SK-N-SH treated with all-trans-retinoic acid at 6 μM for 48 hours (cell line): ENCODE results near the gene DENND5B.

ENCODE experiments used
- ATAC-seq: fragments of 200-7000 bp; cut with Tn5 transposase; 3 replicates; pipeline ENCODE4 v1.9.1; 2020; ENCODE audit warnings: mild to moderate bottlenecking, moderate library complexity
- ARNTL ChIP-seq: fragments of 450-650 bp; formaldehyde crosslinking; IDR thresholded peaks from 2 replicates; pipeline ENCODE4 v1.5.0; 2020; ENCODE audit warnings: low read depth, mild to moderate bottlenecking, moderate library complexity, borderline replicate concordance
- BACH2 ChIP-seq: fragments of 250-450 bp; sonication (Bioruptor Pico); IDR thresholded peaks from 2 replicates; pipeline ENCODE4 v1.9.0; 2021; ENCODE audit warnings: mild to moderate bottlenecking, borderline replicate concordance
- CSDC2 ChIP-seq: fragments of 250-450 bp; sonication (Bioruptor Pico); IDR thresholded peaks from 2 replicates; pipeline ENCODE4 v1.5.0; 2020; ENCODE audit warnings: mild to moderate bottlenecking, moderate library complexity
- ESRRG ChIP-seq: fragments of 250-450 bp; sonication (Bioruptor Pico); IDR thresholded peaks from 2 replicates; pipeline ENCODE4 v1.6.1; 2021; ENCODE audit warnings: mild to moderate bottlenecking
- GLIS3 ChIP-seq: fragments of 250-450 bp; sonication (Bioruptor Pico); IDR thresholded peaks from 2 replicates; pipeline ENCODE4 v1.5.0; 2020; ENCODE audit warnings: mild to moderate bottlenecking, moderate library complexity
- ISL1 ChIP-seq: fragments of 250-450 bp; sonication (Bioruptor Pico); IDR thresholded peaks from 2 replicates; pipeline ENCODE4 v2.1.2; 2022; ENCODE audit warnings: mild to moderate bottlenecking, moderate library complexity
- PPARA ChIP-seq: fragments of 250-450 bp; sonication (Bioruptor Pico); IDR thresholded peaks from 2 replicates; pipeline ENCODE4 v1.5.0; 2020; ENCODE audit warnings: mild to moderate bottlenecking, borderline replicate concordance
- RARB ChIP-seq: fragments of 250-450 bp; sonication (Bioruptor Pico); IDR thresholded peaks from 2 replicates; pipeline ENCODE4 v1.8.0; 2021; ENCODE audit warnings: mild to moderate bottlenecking, moderate library complexity
- SNAI2 ChIP-seq: fragments of 250-450 bp; sonication (Bioruptor Pico); IDR thresholded peaks from 2 replicates; pipeline ENCODE4 v1.5.0; 2020; ENCODE audit warnings: mild to moderate bottlenecking, moderate library complexity
- TCF4 ChIP-seq: fragments of 250-450 bp; sonication (Bioruptor Pico); IDR thresholded peaks from 2 replicates; pipeline ENCODE4 v1.8.0; 2021; ENCODE audit warnings: mild to moderate bottlenecking, moderate library complexity, borderline replicate concordance
- TOX ChIP-seq: fragments of 250-450 bp; sonication (Bioruptor Pico); IDR thresholded peaks from 2 replicates; pipeline ENCODE4 v1.8.0; 2021; ENCODE audit warnings: mild to moderate bottlenecking, moderate library complexity, borderline replicate concordance
- ZC3H10 ChIP-seq: fragments of 250-450 bp; sonication (Bioruptor Pico); IDR thresholded peaks from 2 replicates; pipeline ENCODE4 v1.5.1; 2021; ENCODE audit warnings: mild to moderate bottlenecking, moderate library complexity
- ZFP3 ChIP-seq: fragments of 250-450 bp; sonication (Bioruptor Pico); IDR thresholded peaks from 2 replicates; pipeline ENCODE4 v1.5.0; 2020; ENCODE audit warnings: mild to moderate bottlenecking, moderate library complexity
- ZFP30 ChIP-seq: fragments of 450-650 bp; formaldehyde crosslinking; IDR thresholded peaks from 2 replicates; pipeline ENCODE4 v1.5.0; 2022; ENCODE audit warnings: mild to moderate bottlenecking, moderate library complexity
- ZNF565 ChIP-seq: fragments of 450-650 bp; formaldehyde crosslinking; conservative IDR thresholded peaks from 2 replicates; pipeline ENCODE4 v1.5.0; 2020; ENCODE audit warnings: low read depth, mild to moderate bottlenecking, moderate library complexity
- ZNF70 ChIP-seq: fragments of 450-650 bp; formaldehyde crosslinking; IDR thresholded peaks from 2 replicates; pipeline ENCODE4 v1.5.0; 2020; ENCODE audit warnings: mild to moderate bottlenecking, moderate library complexity
- ZNF8 ChIP-seq: fragments of 450-650 bp; formaldehyde crosslinking; IDR thresholded peaks from 2 replicates; pipeline ENCODE4 v1.5.0; 2020; ENCODE audit warnings: mild to moderate bottlenecking, moderate library complexity
- TF ChIP-seq, protein P1 (sequence below): fragments of 250-450 bp; sonication (Bioruptor Pico); IDR thresholded peaks from 2 replicates; pipeline ENCODE4 v1.5.1; 2021; ENCODE audit warnings: mild to moderate bottlenecking, moderate library complexity
- TF ChIP-seq, protein P2 (sequence below): fragments of 250-450 bp; sonication (Bioruptor Pico); IDR thresholded peaks from 2 replicates; pipeline ENCODE4 v1.5.0; 2020; ENCODE audit warnings: mild to moderate bottlenecking, moderate library complexity
- TF ChIP-seq, protein P3 (sequence below): fragments of 250-450 bp; sonication (Bioruptor Pico); IDR thresholded peaks from 2 replicates; pipeline ENCODE4 v1.8.0; 2021; ENCODE audit warnings: low read depth, mild to moderate bottlenecking, moderate library complexity, borderline replicate concordance
- TF ChIP-seq, protein P4 (sequence below): fragments of 250-450 bp; sonication (Bioruptor Pico); IDR thresholded peaks from 2 replicates; pipeline ENCODE4 v1.8.0; 2020; ENCODE audit warnings: mild to moderate bottlenecking, moderate library complexity, borderline replicate concordance
- TF ChIP-seq, protein P5 (sequence below): fragments of 250-450 bp; sonication (Bioruptor Pico); IDR thresholded peaks from 2 replicates; pipeline ENCODE4 v1.5.1; 2020; ENCODE audit warnings: low read depth, mild to moderate bottlenecking, moderate library complexity

DENND5B gene

DNA sequence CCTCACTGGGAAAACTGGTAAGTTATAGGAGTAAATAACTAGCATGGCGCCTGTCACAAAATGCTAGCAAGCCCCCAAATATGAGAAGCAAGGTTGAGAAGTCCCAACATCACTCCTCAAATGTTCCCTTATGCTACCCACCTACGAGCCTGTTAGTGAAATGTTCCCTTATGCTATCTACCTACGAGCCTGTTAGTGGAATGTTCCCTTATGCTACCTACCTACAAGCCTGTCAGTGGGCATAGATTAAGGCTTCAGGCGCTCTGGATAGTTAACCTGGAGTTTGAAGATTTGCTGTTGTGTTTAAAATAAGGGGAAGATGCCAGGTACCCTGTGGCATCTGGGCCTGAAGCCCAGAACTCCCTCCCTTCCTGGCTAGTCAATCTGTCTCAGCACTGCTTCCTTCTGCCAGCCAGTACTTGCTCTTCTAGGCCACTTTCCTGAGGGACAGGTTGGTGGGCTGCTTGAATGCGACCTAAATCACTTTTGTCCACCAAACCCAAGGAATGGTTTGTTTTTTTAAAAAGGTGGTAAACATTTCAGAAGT lies 197.9 kb downstream of the DENND5B start:
- no peak for TF ChIP-seq ZNF70 (CRISPR knock-in tag)
- TF ChIP-seq, protein P1, sequence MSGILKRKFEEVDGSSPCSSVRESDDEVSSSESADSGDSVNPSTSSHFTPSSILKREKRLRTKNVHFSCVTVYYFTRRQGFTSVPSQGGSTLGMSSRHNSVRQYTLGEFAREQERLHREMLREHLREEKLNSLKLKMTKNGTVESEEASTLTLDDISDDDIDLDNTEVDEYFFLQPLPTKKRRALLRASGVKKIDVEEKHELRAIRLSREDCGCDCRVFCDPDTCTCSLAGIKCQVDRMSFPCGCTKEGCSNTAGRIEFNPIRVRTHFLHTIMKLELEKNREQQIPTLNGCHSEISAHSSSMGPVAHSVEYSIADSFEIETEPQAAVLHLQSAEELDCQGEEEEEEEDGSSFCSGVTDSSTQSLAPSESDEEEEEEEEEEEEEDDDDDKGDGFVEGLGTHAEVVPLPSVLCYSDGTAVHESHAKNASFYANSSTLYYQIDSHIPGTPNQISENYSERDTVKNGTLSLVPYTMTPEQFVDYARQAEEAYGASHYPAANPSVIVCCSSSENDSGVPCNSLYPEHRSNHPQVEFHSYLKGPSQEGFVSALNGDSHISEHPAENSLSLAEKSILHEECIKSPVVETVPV (CRISPR knock-in tag), result no peak
- no peak for ATAC-seq

DNA sequence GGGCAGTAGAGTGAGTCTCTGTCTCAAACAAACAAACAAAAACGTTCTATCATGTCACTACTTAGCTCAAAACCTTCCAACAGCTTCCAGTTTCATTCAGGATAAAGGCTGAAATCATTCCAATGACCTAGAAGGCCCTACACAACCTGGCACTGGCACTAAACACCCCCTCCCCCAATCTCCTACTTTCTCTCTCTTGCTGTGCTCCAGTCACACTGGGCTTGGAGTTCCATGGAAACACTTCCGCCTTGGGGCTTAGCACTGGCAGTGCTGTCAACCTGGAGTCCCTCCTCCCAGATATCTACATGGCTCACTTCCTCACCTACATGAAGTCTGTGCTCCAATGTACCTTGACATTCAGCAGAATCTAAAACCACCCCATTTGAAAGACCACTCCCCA lies 199.9 kb downstream of the DENND5B start:
- no peak for ATAC-seq
- TF ChIP-seq TOX (CRISPR knock-in tag), result no peak
- TF ChIP-seq ZNF8 (CRISPR knock-in tag), result no peak
- no peak for TF ChIP-seq ZNF565 (CRISPR knock-in tag)
- TF ChIP-seq, protein P2, sequence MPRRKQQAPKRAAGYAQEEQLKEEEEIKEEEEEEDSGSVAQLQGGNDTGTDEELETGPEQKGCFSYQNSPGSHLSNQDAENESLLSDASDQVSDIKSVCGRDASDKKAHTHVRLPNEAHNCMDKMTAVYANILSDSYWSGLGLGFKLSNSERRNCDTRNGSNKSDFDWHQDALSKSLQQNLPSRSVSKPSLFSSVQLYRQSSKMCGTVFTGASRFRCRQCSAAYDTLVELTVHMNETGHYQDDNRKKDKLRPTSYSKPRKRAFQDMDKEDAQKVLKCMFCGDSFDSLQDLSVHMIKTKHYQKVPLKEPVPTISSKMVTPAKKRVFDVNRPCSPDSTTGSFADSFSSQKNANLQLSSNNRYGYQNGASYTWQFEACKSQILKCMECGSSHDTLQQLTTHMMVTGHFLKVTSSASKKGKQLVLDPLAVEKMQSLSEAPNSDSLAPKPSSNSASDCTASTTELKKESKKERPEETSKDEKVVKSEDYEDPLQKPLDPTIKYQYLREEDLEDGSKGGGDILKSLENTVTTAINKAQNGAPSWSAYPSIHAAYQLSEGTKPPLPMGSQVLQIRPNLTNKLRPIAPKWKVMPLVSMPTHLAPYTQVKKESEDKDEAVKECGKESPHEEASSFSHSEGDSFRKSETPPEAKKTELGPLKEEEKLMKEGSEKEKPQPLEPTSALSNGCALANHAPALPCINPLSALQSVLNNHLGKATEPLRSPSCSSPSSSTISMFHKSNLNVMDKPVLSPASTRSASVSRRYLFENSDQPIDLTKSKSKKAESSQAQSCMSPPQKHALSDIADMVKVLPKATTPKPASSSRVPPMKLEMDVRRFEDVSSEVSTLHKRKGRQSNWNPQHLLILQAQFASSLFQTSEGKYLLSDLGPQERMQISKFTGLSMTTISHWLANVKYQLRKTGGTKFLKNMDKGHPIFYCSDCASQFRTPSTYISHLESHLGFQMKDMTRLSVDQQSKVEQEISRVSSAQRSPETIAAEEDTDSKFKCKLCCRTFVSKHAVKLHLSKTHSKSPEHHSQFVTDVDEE (CRISPR knock-in tag), result no peak
- TF ChIP-seq BACH2 (CRISPR knock-in tag), result no peak
- no peak for TF ChIP-seq ZNF70 (CRISPR knock-in tag)
- TF ChIP-seq RARB, result no peak
- TF ChIP-seq CSDC2 (CRISPR knock-in tag), result no peak
- no peak for TF ChIP-seq ZFP30 (CRISPR knock-in tag)
- TF ChIP-seq ARNTL, result no peak
- no peak for TF ChIP-seq GLIS3 (CRISPR knock-in tag)
- TF ChIP-seq SNAI2 (CRISPR knock-in tag), result no peak
- TF ChIP-seq, protein P3, sequence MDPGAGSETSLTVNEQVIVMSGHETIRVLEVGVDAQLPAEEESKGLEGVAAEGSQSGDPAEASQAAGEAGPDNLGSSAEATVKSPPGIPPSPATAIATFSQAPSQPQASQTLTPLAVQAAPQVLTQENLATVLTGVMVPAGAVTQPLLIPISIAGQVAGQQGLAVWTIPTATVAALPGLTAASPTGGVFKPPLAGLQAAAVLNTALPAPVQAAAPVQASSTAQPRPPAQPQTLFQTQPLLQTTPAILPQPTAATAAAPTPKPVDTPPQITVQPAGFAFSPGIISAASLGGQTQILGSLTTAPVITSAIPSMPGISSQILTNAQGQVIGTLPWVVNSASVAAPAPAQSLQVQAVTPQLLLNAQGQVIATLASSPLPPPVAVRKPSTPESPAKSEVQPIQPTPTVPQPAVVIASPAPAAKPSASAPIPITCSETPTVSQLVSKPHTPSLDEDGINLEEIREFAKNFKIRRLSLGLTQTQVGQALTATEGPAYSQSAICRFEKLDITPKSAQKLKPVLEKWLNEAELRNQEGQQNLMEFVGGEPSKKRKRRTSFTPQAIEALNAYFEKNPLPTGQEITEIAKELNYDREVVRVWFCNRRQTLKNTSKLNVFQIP (CRISPR knock-in tag), result no peak
- TF ChIP-seq, protein P1 (CRISPR knock-in tag), result no peak
- TF ChIP-seq, protein P4, sequence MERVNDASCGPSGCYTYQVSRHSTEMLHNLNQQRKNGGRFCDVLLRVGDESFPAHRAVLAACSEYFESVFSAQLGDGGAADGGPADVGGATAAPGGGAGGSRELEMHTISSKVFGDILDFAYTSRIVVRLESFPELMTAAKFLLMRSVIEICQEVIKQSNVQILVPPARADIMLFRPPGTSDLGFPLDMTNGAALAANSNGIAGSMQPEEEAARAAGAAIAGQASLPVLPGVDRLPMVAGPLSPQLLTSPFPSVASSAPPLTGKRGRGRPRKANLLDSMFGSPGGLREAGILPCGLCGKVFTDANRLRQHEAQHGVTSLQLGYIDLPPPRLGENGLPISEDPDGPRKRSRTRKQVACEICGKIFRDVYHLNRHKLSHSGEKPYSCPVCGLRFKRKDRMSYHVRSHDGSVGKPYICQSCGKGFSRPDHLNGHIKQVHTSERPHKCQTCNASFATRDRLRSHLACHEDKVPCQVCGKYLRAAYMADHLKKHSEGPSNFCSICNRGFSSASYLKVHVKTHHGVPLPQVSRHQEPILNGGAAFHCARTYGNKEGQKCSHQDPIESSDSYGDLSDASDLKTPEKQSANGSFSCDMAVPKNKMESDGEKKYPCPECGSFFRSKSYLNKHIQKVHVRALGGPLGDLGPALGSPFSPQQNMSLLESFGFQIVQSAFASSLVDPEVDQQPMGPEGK (CRISPR knock-in tag), result no peak
- TF ChIP-seq PPARA (CRISPR knock-in tag), result no peak
- TF ChIP-seq ZFP3 (CRISPR knock-in tag), result no peak
- TF ChIP-seq ISL1, result no peak
- TF ChIP-seq ZC3H10 (CRISPR knock-in tag), result no peak
- TF ChIP-seq ESRRG (CRISPR knock-in tag), result no peak
- TF ChIP-seq, all 23 proteins: peak for 0

DNA sequence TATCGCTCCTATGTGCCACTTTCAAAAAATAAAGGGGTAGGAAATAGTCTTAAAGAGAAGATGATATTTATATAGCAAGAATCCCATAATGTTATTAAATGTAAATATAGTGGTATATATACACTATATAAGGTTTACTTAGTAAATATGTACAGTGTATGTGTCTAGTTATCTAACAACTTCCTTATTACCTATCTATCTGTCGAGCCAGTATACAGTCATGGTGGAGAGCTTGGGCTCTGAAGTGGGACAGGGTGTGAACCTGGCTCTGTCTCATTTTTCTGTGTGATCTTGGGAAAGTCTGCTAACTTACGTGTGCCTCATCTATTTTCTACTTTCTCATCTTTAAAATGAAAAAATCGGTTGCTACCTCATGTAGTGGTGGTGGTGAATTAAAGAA lies 202.2 kb downstream of the DENND5B start:
- no peak for ATAC-seq

More for the DNA sequence above, 202.2 kb downstream of the DENND5B start:
- TF ChIP-seq, protein P5, sequence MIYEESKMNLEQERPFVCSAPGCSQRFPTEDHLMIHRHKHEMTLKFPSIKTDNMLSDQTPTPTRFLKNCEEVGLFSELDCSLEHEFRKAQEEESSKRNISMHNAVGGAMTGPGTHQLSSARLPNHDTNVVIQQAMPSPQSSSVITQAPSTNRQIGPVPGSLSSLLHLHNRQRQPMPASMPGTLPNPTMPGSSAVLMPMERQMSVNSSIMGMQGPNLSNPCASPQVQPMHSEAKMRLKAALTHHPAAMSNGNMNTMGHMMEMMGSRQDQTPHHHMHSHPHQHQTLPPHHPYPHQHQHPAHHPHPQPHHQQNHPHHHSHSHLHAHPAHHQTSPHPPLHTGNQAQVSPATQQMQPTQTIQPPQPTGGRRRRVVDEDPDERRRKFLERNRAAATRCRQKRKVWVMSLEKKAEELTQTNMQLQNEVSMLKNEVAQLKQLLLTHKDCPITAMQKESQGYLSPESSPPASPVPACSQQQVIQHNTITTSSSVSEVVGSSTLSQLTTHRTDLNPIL (CRISPR knock-in tag), result no peak
- TF ChIP-seq, protein P1 (CRISPR knock-in tag), result no peak
- TF ChIP-seq ZNF8 (CRISPR knock-in tag) (no peak), RARB (no peak), ZNF565 (CRISPR knock-in tag) (no peak), SNAI2 (CRISPR knock-in tag) (no peak), ZC3H10 (CRISPR knock-in tag) (no peak), GLIS3 (CRISPR knock-in tag) (no peak), TCF4 (no peak), ESRRG (CRISPR knock-in tag) (no peak), PPARA (CRISPR knock-in tag) (no peak)
- TF ChIP-seq, protein P3 (CRISPR knock-in tag), result no peak
- TF ChIP-seq, all 23 proteins: peak for 0
